ENCODE measurements around the gene RAB7B.

DNA sequence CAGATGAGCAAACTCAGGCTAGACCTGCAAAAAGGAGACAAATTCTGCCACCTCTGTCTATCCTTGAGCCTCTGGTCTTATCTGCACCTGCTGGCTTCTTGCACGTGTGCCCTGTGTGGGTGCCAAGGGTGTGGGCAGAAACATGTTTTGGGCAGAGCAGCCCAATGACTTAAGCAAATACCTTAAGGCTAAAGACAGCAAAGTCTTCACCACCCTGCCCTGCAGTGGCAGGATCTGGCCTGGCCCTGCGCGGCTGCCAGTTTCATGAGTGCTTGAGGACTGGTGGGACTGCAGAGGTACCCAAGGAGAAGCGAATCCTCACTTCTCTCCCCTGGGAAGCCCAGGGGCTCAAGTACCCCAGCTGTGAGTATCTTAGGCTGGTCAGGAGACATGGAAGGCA is 56.2 kb downstream of the RAB7B start:
- TF ChIP-seq, protein P1, sequence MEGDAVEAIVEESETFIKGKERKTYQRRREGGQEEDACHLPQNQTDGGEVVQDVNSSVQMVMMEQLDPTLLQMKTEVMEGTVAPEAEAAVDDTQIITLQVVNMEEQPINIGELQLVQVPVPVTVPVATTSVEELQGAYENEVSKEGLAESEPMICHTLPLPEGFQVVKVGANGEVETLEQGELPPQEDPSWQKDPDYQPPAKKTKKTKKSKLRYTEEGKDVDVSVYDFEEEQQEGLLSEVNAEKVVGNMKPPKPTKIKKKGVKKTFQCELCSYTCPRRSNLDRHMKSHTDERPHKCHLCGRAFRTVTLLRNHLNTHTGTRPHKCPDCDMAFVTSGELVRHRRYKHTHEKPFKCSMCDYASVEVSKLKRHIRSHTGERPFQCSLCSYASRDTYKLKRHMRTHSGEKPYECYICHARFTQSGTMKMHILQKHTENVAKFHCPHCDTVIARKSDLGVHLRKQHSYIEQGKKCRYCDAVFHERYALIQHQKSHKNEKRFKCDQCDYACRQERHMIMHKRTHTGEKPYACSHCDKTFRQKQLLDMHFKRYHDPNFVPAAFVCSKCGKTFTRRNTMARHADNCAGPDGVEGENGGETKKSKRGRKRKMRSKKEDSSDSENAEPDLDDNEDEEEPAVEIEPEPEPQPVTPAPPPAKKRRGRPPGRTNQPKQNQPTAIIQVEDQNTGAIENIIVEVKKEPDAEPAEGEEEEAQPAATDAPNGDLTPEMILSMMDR (IDR thresholded peaks at IDR 0.05; ENCODE audit: insufficient read depth, low read length, poor library complexity, severe bottlenecking) = no peak
- TF ChIP-seq EZH2phosphoT487 (conservative IDR thresholded peaks at IDR 0.05; ENCODE audit: low read length) = no peak
